Neural cell (in vitro differentiated cells): ENCODE results near the gene GAS7.

Experiments used
- EZH2 ChIP-seq: fragments of 200-600, 300-800 bp; shearing (Covaris generic), sonication (generic); IDR thresholded peaks from 2 replicates; pipeline ENCODE4 v1.6.1; 2014; ENCODE audit warnings: antibody characterized with exemption, low read length, borderline replicate concordance, mild to moderate bottlenecking; ENCODE audit not compliant: insufficient read depth, poor library complexity, severe bottlenecking
- MXI1 ChIP-seq: fragments of 450-650 bp; conservative IDR thresholded peaks from 2 replicates; pipeline ENCODE4 v1.6.1; 2014; ENCODE audit warnings: antibody characterized with exemption, mild to moderate bottlenecking; ENCODE audit not compliant: poor library complexity, severe bottlenecking
- POLR2AphosphoS5 ChIP-seq: IDR thresholded peaks from 2 replicates; pipeline ENCODE4 v1.6.1; 2012
- SMC3 ChIP-seq: fragments of 450-650 bp; conservative IDR thresholded peaks from 2 replicates; pipeline ENCODE4 v1.6.1; 2014; ENCODE audit warnings: antibody characterized with exemption, mild to moderate bottlenecking, moderate library complexity; ENCODE audit not compliant: poor library complexity
- TF ChIP-seq, protein P1 (sequence below): fragments of 450-650 bp; IDR thresholded peaks from 2 replicates; pipeline ENCODE4 v1.5.1; 2014; ENCODE audit warnings: antibody characterized with exemption, mild to moderate bottlenecking, moderate library complexity; ENCODE audit not compliant: poor library complexity, severe bottlenecking

DNA sequence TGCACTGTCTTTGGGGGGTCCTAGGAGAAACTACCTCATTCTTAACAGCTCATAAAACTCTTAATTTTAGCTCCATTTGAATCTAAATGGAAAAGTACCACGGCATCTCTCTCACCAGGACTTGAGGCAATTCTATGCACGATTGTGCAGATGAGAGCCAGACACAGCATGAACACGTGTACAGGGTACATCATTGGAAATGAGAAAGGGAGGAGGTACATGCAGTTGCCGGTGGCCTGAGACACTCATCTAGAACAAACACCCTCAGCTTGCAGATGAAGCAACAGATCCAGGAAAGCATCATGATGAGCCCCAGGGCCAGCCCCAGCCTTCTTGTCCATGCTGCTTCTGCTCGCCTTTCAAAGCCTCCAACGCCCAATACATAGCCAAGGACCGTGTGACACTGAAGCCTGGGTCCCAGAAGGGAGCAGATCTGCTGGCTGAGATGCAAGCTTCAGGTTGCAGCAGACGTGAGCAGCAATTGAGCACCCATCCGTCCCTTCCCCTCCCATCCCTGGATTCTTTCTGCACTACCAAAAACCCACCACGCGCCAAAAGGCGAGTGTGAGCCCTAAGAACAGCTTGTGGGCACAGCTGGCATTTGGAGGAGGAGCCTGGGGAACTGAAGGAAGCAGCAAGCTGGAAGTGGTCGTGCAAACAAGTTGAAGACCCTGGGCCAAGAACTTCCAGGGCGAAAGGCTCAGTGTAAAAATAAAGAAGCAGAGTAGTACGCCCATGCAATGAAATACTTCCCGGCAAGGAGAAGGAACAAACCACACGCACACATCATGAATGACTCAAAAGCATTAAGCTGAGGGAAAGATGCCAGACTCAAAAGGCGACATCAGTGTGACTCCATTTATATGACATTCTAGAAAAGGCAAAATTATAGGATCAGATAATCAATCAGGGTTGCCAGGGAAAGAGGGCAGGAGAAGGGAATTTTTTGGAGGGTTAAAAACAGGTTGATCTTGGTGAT, 286.0 kb downstream of the GAS7 start:
- TF ChIP-seq POLR2AphosphoS5 (no peak), MXI1 (no peak), SMC3 (no peak), EZH2 (no peak)
- TF ChIP-seq, protein P1, sequence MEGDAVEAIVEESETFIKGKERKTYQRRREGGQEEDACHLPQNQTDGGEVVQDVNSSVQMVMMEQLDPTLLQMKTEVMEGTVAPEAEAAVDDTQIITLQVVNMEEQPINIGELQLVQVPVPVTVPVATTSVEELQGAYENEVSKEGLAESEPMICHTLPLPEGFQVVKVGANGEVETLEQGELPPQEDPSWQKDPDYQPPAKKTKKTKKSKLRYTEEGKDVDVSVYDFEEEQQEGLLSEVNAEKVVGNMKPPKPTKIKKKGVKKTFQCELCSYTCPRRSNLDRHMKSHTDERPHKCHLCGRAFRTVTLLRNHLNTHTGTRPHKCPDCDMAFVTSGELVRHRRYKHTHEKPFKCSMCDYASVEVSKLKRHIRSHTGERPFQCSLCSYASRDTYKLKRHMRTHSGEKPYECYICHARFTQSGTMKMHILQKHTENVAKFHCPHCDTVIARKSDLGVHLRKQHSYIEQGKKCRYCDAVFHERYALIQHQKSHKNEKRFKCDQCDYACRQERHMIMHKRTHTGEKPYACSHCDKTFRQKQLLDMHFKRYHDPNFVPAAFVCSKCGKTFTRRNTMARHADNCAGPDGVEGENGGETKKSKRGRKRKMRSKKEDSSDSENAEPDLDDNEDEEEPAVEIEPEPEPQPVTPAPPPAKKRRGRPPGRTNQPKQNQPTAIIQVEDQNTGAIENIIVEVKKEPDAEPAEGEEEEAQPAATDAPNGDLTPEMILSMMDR: no peak
